HepG2 (cell line): ENCODE measurements around the gene SLCO1C1. TPM values are rescaled to one million over a fixed set of nuclear protein-coding genes. Genes with fewer than 3 reads are reported as not detected.

ENCODE experiments used
- AGO2 ChIP-seq: fragments of 200-400 bp; formaldehyde crosslinking; optimal IDR thresholded peaks from 2 replicates; pipeline ENCODE3; 2017; ENCODE audit warnings: mild to moderate bottlenecking, low read depth, low read length, moderate library complexity
- ARID3A ChIP-seq: IDR thresholded peaks from 2 replicates; pipeline ENCODE4 v1.6.1; 2012; ENCODE audit warnings: low read depth, low read length, improper control_type of control experiment
- CCAR2 ChIP-seq: fragments of 200-400 bp; formaldehyde crosslinking; optimal IDR thresholded peaks from 2 replicates; pipeline ENCODE3; 2018; ENCODE audit warnings: low read depth, mild to moderate bottlenecking, low read length, moderate library complexity
- E2F5 ChIP-seq: sonication (generic); formaldehyde crosslinking; conservative IDR thresholded peaks from 2 replicates; pipeline ENCODE4 v1.4.0; 2020; ENCODE audit warnings: missing genetic modification reagents
- HBP1 ChIP-seq: IDR thresholded peaks from 2 replicates; pipeline ENCODE4 v1.6.1; 2016; ENCODE audit warnings: low read depth, control low read depth
- HDAC6 ChIP-seq: fragments of 200-600 bp; sonication (generic); IDR thresholded peaks from 2 replicates; pipeline ENCODE4 v1.7.0; 2017; ENCODE audit warnings: mild to moderate bottlenecking, antibody characterized with exemption, low read length, low read depth
- HMG20A ChIP-seq: IDR thresholded peaks from 2 replicates; pipeline ENCODE4 v1.6.1; 2016; ENCODE audit warnings: borderline replicate concordance
- PBX2 ChIP-seq: IDR thresholded peaks from 2 replicates; pipeline ENCODE4 v1.6.1; 2016; ENCODE audit warnings: control low read depth
- ZHX1 ChIP-seq: sonication (generic); formaldehyde crosslinking; IDR thresholded peaks from 2 replicates; pipeline ENCODE4 v1.8.1; 2022; ENCODE audit warnings: low read depth, mild to moderate bottlenecking, missing genetic modification reagents
- ZNF142 ChIP-seq: sonication (generic); formaldehyde crosslinking; IDR thresholded peaks from 2 replicates; pipeline ENCODE4 v1.4.0; 2020; ENCODE audit warnings: missing genetic modification reagents
- ZNF224 ChIP-seq: sonication (generic); formaldehyde crosslinking; IDR thresholded peaks from 2 replicates; pipeline ENCODE4 v1.5.0; 2020; ENCODE audit warnings: mild to moderate bottlenecking, missing genetic modification reagents
- ZNF264 ChIP-seq: sonication (generic); formaldehyde crosslinking; IDR thresholded peaks from 2 replicates; pipeline ENCODE4 v1.4.0; 2020; ENCODE audit warnings: missing genetic modification reagents
- ZSCAN12 ChIP-seq: sonication (generic); formaldehyde crosslinking; IDR thresholded peaks from 2 replicates; pipeline ENCODE4 v1.9.0; 2021; ENCODE audit warnings: mild to moderate bottlenecking, missing genetic modification reagents
- polyA plus RNA-seq, 8 experiments: library from polyadenylated mRNA; depleted of rRNA in 3 of 8; stranded (reverse) in 7 of 8; unstranded in 1 of 8; fragments of >200 nt; fragmentation: Illumina TruSeq in 4 of 8; extraction: Trizol in 4 of 8; gene quantifications; 2 replicates each; pipeline versions ENCODE4 v1.2.1 to v1.2.3, GENCODE V29; 2011 to 2016; ENCODE audit warnings: low read depth in 4 of 8, missing spikeins in 1 of 8, mixed read lengths in 1 of 8; ENCODE audit not compliant: insufficient read depth in 1 of 8
- total RNA-seq, 5 experiments: library from RNA; depleted of rRNA; stranded (reverse); fragments of >200 nt; fragmentation: Illumina TruSeq; extraction: Trizol; gene quantifications; 2 replicates each; pipeline ENCODE4 v1.2.3, GENCODE V29; 2016; ENCODE audit warnings: low read depth in 1 of 5

Gene SLCO1C1
- total and polyA plus RNA-seq, 2 of the 13 experiments (the other 11 are each of a cell fraction or from before 2014, with no cell fraction given): not detected

GRCh38 chr12:20656600-20656999 is 38.5 kb upstream of the SLCO1C1 start (continued):
- TF ChIP-seq ARID3A (peak; percentile 40; the same call in 1 of the 2 replicates), AGO2 (no peak), ZNF224 (CRISPR knock-in tag) (no peak), ZNF142 (CRISPR knock-in tag) (no peak), CCAR2 (no peak), HDAC6 (no peak), HBP1 (CRISPR knock-in tag) (no peak), E2F5 (CRISPR knock-in tag) (no peak), ZSCAN12 (CRISPR knock-in tag) (no peak), HMG20A (CRISPR knock-in tag) (peak; percentile 84; the same call in 1 of the 2 replicates), PBX2 (CRISPR knock-in tag) (no peak), ZNF264 (peak; percentile 80; the same call in 1 of the 2 replicates), ZHX1 (no peak)
